Retina (tissue), 1 donor: ENCODE measurements around the gene GSTM2.
"Not testable (repeated sequence)": the region's sequence is repeated elsewhere in the genome, so short reads cannot be mapped to it uniquely, and the experiment has no call there.

Source experiments
- DNase-seq: peaks from one replicate; pipeline ENCODE4 v3.0.0-alpha.2; 2016

GSTM2 gene

GRCh38 chr1:109685399-109685798, 17.5 kb downstream of the GSTM2 start:
- DNase-seq: not testable (repeated sequence)

- not testable (repeated sequence) for DNase-seq
Observed at GRCh38 chr1:109685890-109686289, 18.0 kb downstream of the GSTM2 start.

- DNase-seq: not testable (repeated sequence)
Observed at GRCh38 chr1:109687109-109687508, 19.3 kb downstream of the GSTM2 start.

GRCh38 chr1:109687641-109688499, 20.0 kb downstream of the GSTM2 start, which contains the start of gene GSTM1:
Gene GSTM1 (plus strand): TSS chr1:109687817. CDS start chr1:109687874, 57 bp downstream.
- DNase-seq: peak; percentile 84

GRCh38 chr1:109689844-109690405, 22.1 kb downstream of the GSTM2 start:
- DNase-seq: no peak

GRCh38 chr1:109691759-109692158, 23.9 kb downstream of the GSTM2 start:
- DNase-seq: no peak

- not testable (repeated sequence) for DNase-seq
Observed at GRCh38 chr1:109694400-109694799, 26.5 kb downstream of the GSTM2 start.

- DNase-seq: not testable (repeated sequence)
Observed at GRCh38 chr1:109695138-109695537, 27.3 kb downstream of the GSTM2 start.

GRCh38 chr1:109697066-109697465, 29.2 kb downstream of the GSTM2 start:
- no peak for DNase-seq

GRCh38 chr1:109697861-109698260, 30.0 kb downstream of the GSTM2 start:
- DNase-seq: not testable (repeated sequence)

GRCh38 chr1:109702940-109703339, 35.1 kb downstream of the GSTM2 start:
- not testable (repeated sequence) for DNase-seq

- no peak for DNase-seq
Observed at GRCh38 chr1:109704173-109704572, 36.3 kb downstream of the GSTM2 start.

- DNase-seq: no peak
Observed at GRCh38 chr1:109705411-109705810, 37.6 kb downstream of the GSTM2 start.

GRCh38 chr1:109708949-109709348, 41.1 kb downstream of the GSTM2 start:
- not testable (repeated sequence) for DNase-seq

GRCh38 chr1:109709822-109710221, 42.0 kb downstream of the GSTM2 start:
- DNase-seq: not testable (repeated sequence)

GRCh38 chr1:109711593-109712320, 43.9 kb downstream of the GSTM2 start, which contains the start of gene GSTM5:
Gene GSTM5 (plus strand): TSS chr1:109712251. CDS start chr1:109712313, 62 bp downstream.
- peak; percentile 69 for DNase-seq

GRCh38 chr1:109712321-109712864, 44.5 kb downstream of the GSTM2 start:
- no peak for DNase-seq

- no peak for DNase-seq
Observed at GRCh38 chr1:109713636-109714035, 45.8 kb downstream of the GSTM2 start.

- no peak for DNase-seq
Observed at GRCh38 chr1:109714661-109715372, 47.0 kb downstream of the GSTM2 start.

GRCh38 chr1:109716121-109716520, 48.3 kb downstream of the GSTM2 start:
- no peak for DNase-seq

- no peak for DNase-seq
Observed at GRCh38 chr1:109716570-109717090, 48.8 kb downstream of the GSTM2 start.

- DNase-seq: no peak
Observed at GRCh38 chr1:109717729-109718128, 49.9 kb downstream of the GSTM2 start.
